NCI-H2171 (cell line): ENCODE data around the gene HS3ST4.

Experiments used
- DNase-seq: peaks from one replicate; lab custom pipeline; 2025; lab: John Stamatoyannopoulos, UW

Gene HS3ST4

GRCh38 chr16:25691519-25692091 is at the start of gene HS3ST4:
HS3ST4 (plus strand) TSS chr16:25691959.
- peak; percentile 1 for DNase-seq

- DNase-seq = no peak
Measured at GRCh38 chr16:25643633-25644032, 48.1 kb upstream of the HS3ST4 start.

- no peak for DNase-seq
Measured at GRCh38 chr16:25656639-25657038, 35.1 kb upstream of the HS3ST4 start.

GRCh38 chr16:25676820-25677219 is 14.9 kb upstream of the HS3ST4 start:
- no peak for DNase-seq

- no peak for DNase-seq
Measured at GRCh38 chr16:25679511-25679910, 12.2 kb upstream of the HS3ST4 start.

GRCh38 chr16:25689137-25689836 is 2.5 kb upstream of the HS3ST4 start:
- no peak for DNase-seq

- no peak for DNase-seq
Measured at GRCh38 chr16:25690552-25691143, 1.1 kb upstream of the HS3ST4 start.

- no peak for DNase-seq
Measured at GRCh38 chr16:25692351-25692741, 587 bp downstream of the HS3ST4 start.

- no peak for DNase-seq
Measured at GRCh38 chr16:25692742-25693508, 1.2 kb downstream of the HS3ST4 start.

- no peak for DNase-seq
Measured at GRCh38 chr16:25693631-25694030, 1.9 kb downstream of the HS3ST4 start.

GRCh38 chr16:25699069-25699468 is 7.3 kb downstream of the HS3ST4 start:
- no peak for DNase-seq

GRCh38 chr16:25700547-25700946 is 8.8 kb downstream of the HS3ST4 start:
- no peak for DNase-seq

GRCh38 chr16:25707553-25707952 is 15.8 kb downstream of the HS3ST4 start:
- DNase-seq = no peak

- DNase-seq = no peak
Measured at GRCh38 chr16:25707982-25708583, 16.3 kb downstream of the HS3ST4 start.

GRCh38 chr16:25709213-25709612 is 17.5 kb downstream of the HS3ST4 start:
- DNase-seq = no peak

- no peak for DNase-seq
Measured at GRCh38 chr16:25713785-25714570, 22.2 kb downstream of the HS3ST4 start.

- DNase-seq = no peak
Measured at GRCh38 chr16:25716186-25716585, 24.4 kb downstream of the HS3ST4 start.

- DNase-seq = no peak
Measured at GRCh38 chr16:25721439-25721838, 29.7 kb downstream of the HS3ST4 start.

- DNase-seq = no peak
Measured at GRCh38 chr16:25726430-25727098, 34.8 kb downstream of the HS3ST4 start.

- no peak for DNase-seq
Measured at GRCh38 chr16:25729188-25729915, 37.6 kb downstream of the HS3ST4 start.
